ENCODE measurements around the gene IGF1. TPM values are rescaled to one million over a fixed set of nuclear protein-coding genes. Genes with fewer than 3 reads are reported as not detected.

The IGF1 gene
- total RNA-seq, 1 experiment from 2014 or later: not detected

- no peaks in the 10 kb centered on the region for H3K9me2 ChIP-seq (replicated peaks; ENCODE audit: insufficient read depth, low read length)
- H3K4me3 ChIP-seq (ENCODE audit: low read length): no peak overlapping the region
- no peaks in the 10 kb centered on the region for H3K79me2 ChIP-seq (ENCODE audit: low read length)
- no peak overlapping the region for H3K27ac ChIP-seq (ENCODE audit: low read length)
- H3K9me3 ChIP-seq (ENCODE audit: low read length): no peaks in the 10 kb centered on the region
- no peaks in the 10 kb centered on the region for H3K36me3 ChIP-seq (ENCODE audit: insufficient read depth, low read length)
- H3K4me1 ChIP-seq (ENCODE audit: low read length): no peaks in the 10 kb centered on the region
- H3K9ac ChIP-seq (ENCODE audit: low read length): no peak overlapping the region
- no peaks in the 10 kb centered on the region for H4K20me1 ChIP-seq (ENCODE audit: insufficient read depth, low read depth, low read length)
- DNase-seq: no peak
- H3K27me3 ChIP-seq (ENCODE audit: low read length): no peaks in the 10 kb centered on the region
- H2AFZ ChIP-seq (ENCODE audit: low read length): no peak overlapping the region
- no peak overlapping the region for H3K4me2 ChIP-seq (ENCODE audit: low read depth, low read length, poor library complexity, severe bottlenecking)
Observed at GRCh38 chr12:102436867-102437266, 43.5 kb downstream of the IGF1 start.

- H2AFZ ChIP-seq (ENCODE audit: low read length): no peak overlapping the region
- no peaks in the 10 kb centered on the region for H3K9me3 ChIP-seq (ENCODE audit: low read length)
- H3K4me3 ChIP-seq (ENCODE audit: low read length): no peak overlapping the region
- no peaks in the 10 kb centered on the region for H3K79me2 ChIP-seq (ENCODE audit: low read length)
- H3K36me3 ChIP-seq (ENCODE audit: insufficient read depth, low read length): no peaks in the 10 kb centered on the region
- no peak overlapping the region for H3K27ac ChIP-seq (ENCODE audit: low read length)
- H3K9me2 ChIP-seq (replicated peaks; ENCODE audit: insufficient read depth, low read length): no peaks in the 10 kb centered on the region
- H3K4me2 ChIP-seq (ENCODE audit: low read depth, low read length, poor library complexity, severe bottlenecking): no peak overlapping the region
- H4K20me1 ChIP-seq (ENCODE audit: insufficient read depth, low read depth, low read length): no peaks in the 10 kb centered on the region
- DNase-seq: no peak
- no peaks in the 10 kb centered on the region for H3K27me3 ChIP-seq (ENCODE audit: low read length)
- no peak overlapping the region for H3K9ac ChIP-seq (ENCODE audit: low read length)
- H3K4me1 ChIP-seq (ENCODE audit: low read length): no peaks in the 10 kb centered on the region
Observed at GRCh38 chr12:102435827-102436436, 44.4 kb downstream of the IGF1 start.

- Histone ChIP-seq H3K4me3 (ENCODE audit: low read length) (no peak overlapping the region), H3K4me1 (ENCODE audit: low read length) (no peaks in the 10 kb centered on the region), H3K27ac (ENCODE audit: low read length) (no peak overlapping the region), H3K9me2 (replicated peaks; ENCODE audit: insufficient read depth, low read length) (no peaks in the 10 kb centered on the region), H3K79me2 (ENCODE audit: low read length) (no peaks in the 10 kb centered on the region), H3K9me3 (ENCODE audit: low read length) (no peaks in the 10 kb centered on the region), H3K27me3 (ENCODE audit: low read length) (no peaks in the 10 kb centered on the region), H3K36me3 (ENCODE audit: insufficient read depth, low read length) (no peaks in the 10 kb centered on the region), H3K4me2 (ENCODE audit: low read depth, low read length, poor library complexity, severe bottlenecking) (no peak overlapping the region), H3K9ac (ENCODE audit: low read length) (no peak overlapping the region), H2AFZ (ENCODE audit: low read length) (no peak overlapping the region), H4K20me1 (ENCODE audit: insufficient read depth, low read depth, low read length) (no peaks in the 10 kb centered on the region)
- DNase-seq: no peak
Observed at GRCh38 chr12:102433304-102433703, 47.1 kb downstream of the IGF1 start.

- no peak overlapping the region for H3K4me2 ChIP-seq (ENCODE audit: low read depth, low read length, poor library complexity, severe bottlenecking)
- H4K20me1 ChIP-seq (ENCODE audit: insufficient read depth, low read depth, low read length): no peaks in the 10 kb centered on the region
- no peak overlapping the region for H3K4me3 ChIP-seq (ENCODE audit: low read length)
- no peaks in the 10 kb centered on the region for H3K36me3 ChIP-seq (ENCODE audit: insufficient read depth, low read length)
- H3K9ac ChIP-seq (ENCODE audit: low read length): no peak overlapping the region
- no peaks in the 10 kb centered on the region for H3K9me2 ChIP-seq (replicated peaks; ENCODE audit: insufficient read depth, low read length)
- H3K4me1 ChIP-seq (ENCODE audit: low read length): no peaks in the 10 kb centered on the region
- no peak overlapping the region for H3K27ac ChIP-seq (ENCODE audit: low read length)
- H2AFZ ChIP-seq (ENCODE audit: low read length): no peak overlapping the region
- no peaks in the 10 kb centered on the region for H3K27me3 ChIP-seq (ENCODE audit: low read length)
- H3K9me3 ChIP-seq (ENCODE audit: low read length): no peaks in the 10 kb centered on the region
- no peaks in the 10 kb centered on the region for H3K79me2 ChIP-seq (ENCODE audit: low read length)
- DNase-seq: no peak
Observed at GRCh38 chr12:102430661-102431060, 49.7 kb downstream of the IGF1 start.

- no peak overlapping the region for H3K4me2 ChIP-seq (ENCODE audit: low read depth, low read length, poor library complexity, severe bottlenecking)
- H3K79me2 ChIP-seq (ENCODE audit: low read length): no peaks in the 10 kb centered on the region
- no peaks in the 10 kb centered on the region for H3K9me2 ChIP-seq (replicated peaks; ENCODE audit: insufficient read depth, low read length)
- H4K20me1 ChIP-seq (ENCODE audit: insufficient read depth, low read depth, low read length): no peaks in the 10 kb centered on the region
- no peaks in the 10 kb centered on the region for H3K27me3 ChIP-seq (ENCODE audit: low read length)
- no peak overlapping the region for H3K4me3 ChIP-seq (ENCODE audit: low read length)
- H3K9ac ChIP-seq (ENCODE audit: low read length): no peak overlapping the region
- H2AFZ ChIP-seq (ENCODE audit: low read length): no peak overlapping the region
- no peaks in the 10 kb centered on the region for H3K36me3 ChIP-seq (ENCODE audit: insufficient read depth, low read length)
- DNase-seq: no peak
- no peaks in the 10 kb centered on the region for H3K9me3 ChIP-seq (ENCODE audit: low read length)
- no peaks in the 10 kb centered on the region for H3K4me1 ChIP-seq (ENCODE audit: low read length)
- H3K27ac ChIP-seq (ENCODE audit: low read length): no peak overlapping the region
Observed at GRCh38 chr12:102429211-102430154, 50.9 kb downstream of the IGF1 start.

GRCh38 chr12:102427543-102427941, 52.8 kb downstream of the IGF1 start:
- no peaks in the 10 kb centered on the region for H3K9me2 ChIP-seq (replicated peaks; ENCODE audit: insufficient read depth, low read length)
- H4K20me1 ChIP-seq (ENCODE audit: insufficient read depth, low read depth, low read length): no peaks in the 10 kb centered on the region
- no peak overlapping the region for H3K9ac ChIP-seq (ENCODE audit: low read length)
- no peak overlapping the region for H3K4me2 ChIP-seq (ENCODE audit: low read depth, low read length, poor library complexity, severe bottlenecking)
- no peak overlapping the region for H2AFZ ChIP-seq (ENCODE audit: low read length)
- H3K36me3 ChIP-seq (ENCODE audit: insufficient read depth, low read length): no peaks in the 10 kb centered on the region
- H3K79me2 ChIP-seq (ENCODE audit: low read length): no peaks in the 10 kb centered on the region
- no peaks in the 10 kb centered on the region for H3K4me1 ChIP-seq (ENCODE audit: low read length)
- H3K4me3 ChIP-seq (ENCODE audit: low read length): no peak overlapping the region
- H3K27ac ChIP-seq (ENCODE audit: low read length): no peak overlapping the region
- H3K27me3 ChIP-seq (ENCODE audit: low read length): no peaks in the 10 kb centered on the region
- no peaks in the 10 kb centered on the region for H3K9me3 ChIP-seq (ENCODE audit: low read length)
- no peak for DNase-seq

- Histone ChIP-seq H3K4me1 (ENCODE audit: low read length) (no peaks in the 10 kb centered on the region), H4K20me1 (ENCODE audit: insufficient read depth, low read depth, low read length) (no peaks in the 10 kb centered on the region), H3K9me3 (ENCODE audit: low read length) (no peaks in the 10 kb centered on the region), H3K9me2 (replicated peaks; ENCODE audit: insufficient read depth, low read length) (no peaks in the 10 kb centered on the region), H3K4me2 (ENCODE audit: low read depth, low read length, poor library complexity, severe bottlenecking) (no peak overlapping the region), H3K27me3 (ENCODE audit: low read length) (no peaks in the 10 kb centered on the region), H3K9ac (ENCODE audit: low read length) (no peak overlapping the region), H2AFZ (ENCODE audit: low read length) (no peak overlapping the region), H3K27ac (ENCODE audit: low read length) (no peak overlapping the region), H3K79me2 (ENCODE audit: low read length) (no peaks in the 10 kb centered on the region), H3K4me3 (ENCODE audit: low read length) (no peak overlapping the region), H3K36me3 (ENCODE audit: insufficient read depth, low read length) (no peaks in the 10 kb centered on the region)
- DNase-seq: no peak
Observed at GRCh38 chr12:102426599-102427542, 53.5 kb downstream of the IGF1 start.
